ENCODE measurements around the gene PSMC4. TPM values are rescaled to one million over a fixed set of nuclear protein-coding genes. Genes with fewer than 3 reads are reported as not detected.
A peak's percentile ranks its signal among the peaks of the same experiment; 100 is the strongest.

PSMC4 gene
- total and polyA plus RNA-seq, 2 experiments from 2014 or later, result 113 to 137 TPM

GRCh38 chr19:39996811-39997637, 26.1 kb downstream of the PSMC4 start, which contains the start of gene ZNF546:
Gene ZNF546 (plus strand): TSS chr19:39997060. CDS start chr19:39998327, 1,267 bp downstream.
- Histone ChIP-seq H4K20me1 (ENCODE audit: insufficient read depth) (no peaks in the 10 kb centered on the region), H3K4me1 (ENCODE audit: insufficient read depth) (peaks cover 24% of the 10 kb centered on the region), H3K4me3 (peak within 1 kb of the TSS; percentile 80), H3F3A (ENCODE audit: insufficient read depth) (peaks cover 10% of the 10 kb centered on the region), H3K36me3 (ENCODE audit: low read depth) (no peaks in the 10 kb centered on the region), H3K27ac (peak within 1 kb of the TSS; percentile 89), H3K4me2 (ENCODE audit: unreplicated experiment) (peak within 1 kb of the TSS; percentile 78), H3K9me3 (ENCODE audit: low read depth) (no peaks in the 10 kb centered on the region), H3K27me3 (replicated peaks; ENCODE audit: insufficient read depth) (no peaks in the 10 kb centered on the region), H2AFZ (peak within 1 kb of the TSS; percentile 95), H3K9me2 (ENCODE audit: insufficient read depth) (no peaks in the 10 kb centered on the region), H3K9ac (peak within 1 kb of the TSS; percentile 88), H3K79me2 (ENCODE audit: insufficient read depth) (peaks cover 37% of the 10 kb centered on the region)
- WGBS, 2 experiments (ENCODE audit: low coverage in 1 of 2, low lambda C conversion rate in 2 of 2, missing lambda C conversion rate in 2 of 2), result 2 to 3% methylated on average over 48 to 53 of the region's 53 CpGs
- DNase-seq, result peak; percentile 95
- TF ChIP-seq EZH2phosphoT487 (IDR thresholded peaks at IDR 0.05; ENCODE audit: insufficient read depth, low read depth) (no peak), EZH2 (IDR thresholded peaks at IDR 0.05; ENCODE audit: insufficient read depth, poor library complexity, severe bottlenecking) (no peak)
- in situ Hi-C loops (cut with MboI), result no loop called here

GRCh38 chr19:39997638-39998216, 26.8 kb downstream of the PSMC4 start:
- H3K79me2 ChIP-seq (ENCODE audit: insufficient read depth), result peaks cover 34% of the 10 kb centered on the region
- DNase-seq, result peak; percentile 49

GRCh38 chr19:39998501-39998900, 27.5 kb downstream of the PSMC4 start:
- 0 out of 2 replicates have a peak overlapping the region, but pooled peaks have one; percentile 88 for H3K9ac ChIP-seq
- DNase-seq, result peak; percentile 63
- in situ Hi-C loops (cut with MboI), result no loop called here

More at GRCh38 chr19:39997638-39998216, 26.8 kb downstream of the PSMC4 start:
- Histone ChIP-seq H3K9ac (peak overlapping the region; percentile 88), H3K27me3 (replicated peaks; ENCODE audit: insufficient read depth) (no peaks in the 10 kb centered on the region), H3K9me3 (ENCODE audit: low read depth) (no peaks in the 10 kb centered on the region), H2AFZ (peak overlapping the region; percentile 95), H4K20me1 (ENCODE audit: insufficient read depth) (no peaks in the 10 kb centered on the region), H3K27ac (peak overlapping the region; percentile 89), H3K9me2 (ENCODE audit: insufficient read depth) (no peaks in the 10 kb centered on the region), H3K4me3 (peak overlapping the region; percentile 80), H3F3A (ENCODE audit: insufficient read depth) (peaks cover 10% of the 10 kb centered on the region), H3K36me3 (ENCODE audit: low read depth) (no peaks in the 10 kb centered on the region), H3K4me1 (ENCODE audit: insufficient read depth) (peaks cover 24% of the 10 kb centered on the region), H3K4me2 (ENCODE audit: unreplicated experiment) (peak overlapping the region; percentile 78)
- in situ Hi-C loops (cut with MboI), result no loop called here
- no peak for TF ChIP-seq EZH2phosphoT487 (IDR thresholded peaks at IDR 0.05; ENCODE audit: insufficient read depth, low read depth)
- TF ChIP-seq EZH2 (IDR thresholded peaks at IDR 0.05; ENCODE audit: insufficient read depth, poor library complexity, severe bottlenecking), result no peak
- 53 to 58% methylated on average over 5 of the region's 5 CpGs for WGBS, 2 experiments (ENCODE audit: low coverage in 1 of 2, low lambda C conversion rate in 2 of 2, missing lambda C conversion rate in 2 of 2)

GRCh38 chr19:40005691-40006272, 34.8 kb downstream of the PSMC4 start:
- Histone ChIP-seq H3K9me2 (ENCODE audit: insufficient read depth) (no peaks in the 10 kb centered on the region), H2AFZ (no peak overlapping the region), H4K20me1 (ENCODE audit: insufficient read depth) (no peaks in the 10 kb centered on the region), H3K79me2 (ENCODE audit: insufficient read depth) (no peaks in the 10 kb centered on the region), H3F3A (ENCODE audit: insufficient read depth) (peaks cover 18% of the 10 kb centered on the region), H3K4me3 (no peak overlapping the region), H3K4me1 (ENCODE audit: insufficient read depth) (peaks cover 9% of the 10 kb centered on the region), H3K27me3 (replicated peaks; ENCODE audit: insufficient read depth) (no peaks in the 10 kb centered on the region), H3K27ac (peak overlapping the region; percentile 44), H3K9me3 (ENCODE audit: low read depth) (no peaks in the 10 kb centered on the region), H3K9ac (no peak overlapping the region), H3K4me2 (ENCODE audit: unreplicated experiment) (no peak overlapping the region), H3K36me3 (ENCODE audit: low read depth) (peaks cover 18% of the 10 kb centered on the region)
- TF ChIP-seq EZH2phosphoT487 (IDR thresholded peaks at IDR 0.05; ENCODE audit: insufficient read depth, low read depth), result no peak
- no peak for TF ChIP-seq EZH2 (IDR thresholded peaks at IDR 0.05; ENCODE audit: insufficient read depth, poor library complexity, severe bottlenecking)
- 60 to 63% methylated on average over 4 of the region's 4 CpGs for WGBS, 2 experiments (ENCODE audit: low coverage in 1 of 2, low lambda C conversion rate in 2 of 2, missing lambda C conversion rate in 2 of 2)
- DNase-seq, result no peak
- in situ Hi-C loops (cut with MboI), result no loop called here

More at GRCh38 chr19:39998501-39998900, 27.5 kb downstream of the PSMC4 start:
- no peaks in the 10 kb centered on the region for H4K20me1 ChIP-seq (ENCODE audit: insufficient read depth)
- H3K9me3 ChIP-seq (ENCODE audit: low read depth), result no peaks in the 10 kb centered on the region
- peaks cover 24% of the 10 kb centered on the region for H3K4me1 ChIP-seq (ENCODE audit: insufficient read depth)
- 52 to 63% methylated on average over 4 of the region's 4 CpGs for WGBS, 2 experiments (ENCODE audit: low coverage in 1 of 2, low lambda C conversion rate in 2 of 2, missing lambda C conversion rate in 2 of 2)
- no peaks in the 10 kb centered on the region for H3K9me2 ChIP-seq (ENCODE audit: insufficient read depth)
- peaks cover 10% of the 10 kb centered on the region for H3F3A ChIP-seq (ENCODE audit: insufficient read depth)
- H3K4me3 ChIP-seq, result no peak overlapping the region
- H3K27ac ChIP-seq, result peak overlapping the region; percentile 89
- H3K79me2 ChIP-seq (ENCODE audit: insufficient read depth), result peaks cover 30% of the 10 kb centered on the region
- no peaks in the 10 kb centered on the region for H3K27me3 ChIP-seq (replicated peaks; ENCODE audit: insufficient read depth)
- H3K4me2 ChIP-seq (ENCODE audit: unreplicated experiment), result no peak overlapping the region
- no peak overlapping the region for H2AFZ ChIP-seq
- TF ChIP-seq EZH2 (IDR thresholded peaks at IDR 0.05; ENCODE audit: insufficient read depth, poor library complexity, severe bottlenecking), result no peak
- TF ChIP-seq EZH2phosphoT487 (IDR thresholded peaks at IDR 0.05; ENCODE audit: insufficient read depth, low read depth), result no peak
- no peaks in the 10 kb centered on the region for H3K36me3 ChIP-seq (ENCODE audit: low read depth)

Measured in GM23248 (cell line).